Gastroesophageal sphincter (tissue), 3 donors: ENCODE measurements around the gene SGIP1.

Experiments
- EP300 ChIP-seq: sonication (generic); formaldehyde crosslinking; IDR thresholded peaks from one replicate; pipeline ENCODE4 v1.6.1; 2017; ENCODE audit warnings: antibody characterized with exemption, mild to moderate bottlenecking
- POLR2A ChIP-seq, 2 donors: fragments of 450-650 bp; IDR thresholded peaks; one replicate each; pipeline ENCODE4 v1.6.1; 2017; ENCODE audit warnings: antibody characterized with exemption in 2 of 2, mild to moderate bottlenecking in 2 of 2, moderate library complexity in 1 of 2
- POLR2AphosphoS5 ChIP-seq: sonication (generic); formaldehyde crosslinking; IDR thresholded peaks from one replicate; pipeline ENCODE4 v1.6.1; 2017; ENCODE audit warnings: antibody characterized with exemption
- TF ChIP-seq, protein P1 (sequence below), 4 experiments: fragments of 200-600 bp in 2 of 4; fragments of 450-650 bp in 2 of 4; sonication (generic) in 1 of 4; IDR thresholded peaks; one replicate each; pipeline ENCODE4 v1.5.1; 2017 to 2019; ENCODE audit warnings: antibody characterized with exemption in 4 of 4, mild to moderate bottlenecking in 2 of 4, moderate library complexity in 2 of 4

DNA sequence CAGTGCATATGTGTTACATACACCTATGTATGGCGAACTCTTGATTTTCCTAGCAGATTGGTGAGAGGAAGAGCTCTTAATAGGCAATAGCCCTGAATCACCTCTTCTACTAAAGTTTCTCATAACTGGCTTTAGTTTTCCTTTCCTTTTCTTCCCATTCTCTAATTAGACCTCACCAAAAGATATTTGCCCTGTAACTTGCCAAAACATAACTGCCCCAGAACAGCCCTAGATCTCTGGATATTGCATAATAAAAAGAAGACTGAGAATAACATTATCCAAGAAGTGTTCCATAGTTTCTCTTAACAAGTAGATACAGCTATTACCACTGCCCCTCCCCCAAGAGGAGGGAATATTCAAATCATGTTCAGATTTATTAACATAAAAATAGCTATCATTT lies 16.3 kb downstream of the SGIP1 start:
- TF ChIP-seq POLR2A (IDR thresholded peaks at IDR 0.05) (no peak), POLR2AphosphoS5 (no peak), EP300 (no peak)
- TF ChIP-seq, protein P1, sequence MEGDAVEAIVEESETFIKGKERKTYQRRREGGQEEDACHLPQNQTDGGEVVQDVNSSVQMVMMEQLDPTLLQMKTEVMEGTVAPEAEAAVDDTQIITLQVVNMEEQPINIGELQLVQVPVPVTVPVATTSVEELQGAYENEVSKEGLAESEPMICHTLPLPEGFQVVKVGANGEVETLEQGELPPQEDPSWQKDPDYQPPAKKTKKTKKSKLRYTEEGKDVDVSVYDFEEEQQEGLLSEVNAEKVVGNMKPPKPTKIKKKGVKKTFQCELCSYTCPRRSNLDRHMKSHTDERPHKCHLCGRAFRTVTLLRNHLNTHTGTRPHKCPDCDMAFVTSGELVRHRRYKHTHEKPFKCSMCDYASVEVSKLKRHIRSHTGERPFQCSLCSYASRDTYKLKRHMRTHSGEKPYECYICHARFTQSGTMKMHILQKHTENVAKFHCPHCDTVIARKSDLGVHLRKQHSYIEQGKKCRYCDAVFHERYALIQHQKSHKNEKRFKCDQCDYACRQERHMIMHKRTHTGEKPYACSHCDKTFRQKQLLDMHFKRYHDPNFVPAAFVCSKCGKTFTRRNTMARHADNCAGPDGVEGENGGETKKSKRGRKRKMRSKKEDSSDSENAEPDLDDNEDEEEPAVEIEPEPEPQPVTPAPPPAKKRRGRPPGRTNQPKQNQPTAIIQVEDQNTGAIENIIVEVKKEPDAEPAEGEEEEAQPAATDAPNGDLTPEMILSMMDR (IDR thresholded peaks at IDR 0.05): no peak
